Sigmoid colon (tissue), 4 donors: ENCODE results near the gene TOGARAM1.

Experiments
- CTCF ChIP-seq, 4 experiments: fragments of 450-650 bp in 3 of 4; fragments of 200-600 bp in 1 of 4; IDR thresholded peaks; one replicate each; pipeline ENCODE4 v1.5.1; 2016 to 2019; ENCODE audit warnings: antibody characterized with exemption in 4 of 4, mild to moderate bottlenecking in 3 of 4, moderate library complexity in 2 of 4
- EP300 ChIP-seq, 4 donors: sonication (generic); formaldehyde crosslinking; IDR thresholded peaks; one replicate each; pipeline ENCODE4 v1.6.1; 2017; ENCODE audit warnings: antibody characterized with exemption in 4 of 4
- POLR2A ChIP-seq, 2 donors: fragments of 450-650 bp; IDR thresholded peaks; one replicate each; pipeline ENCODE4 v1.6.1; 2016; ENCODE audit warnings: antibody characterized with exemption in 2 of 2, mild to moderate bottlenecking in 2 of 2, moderate library complexity in 2 of 2
- POLR2AphosphoS5 ChIP-seq, 4 donors: sonication (generic); formaldehyde crosslinking; IDR thresholded peaks; one replicate each; pipeline ENCODE4 v1.6.1; 2017; ENCODE audit warnings: antibody characterized with exemption in 4 of 4

GRCh38 chr14:45041641-45042040 lies 79.7 kb downstream of the TOGARAM1 start:
- TF ChIP-seq CTCF (IDR thresholded peaks at IDR 0.05) (no peak), POLR2AphosphoS5 (IDR thresholded peaks at IDR 0.05) (no peak), POLR2A (IDR thresholded peaks at IDR 0.05) (no peak), EP300 (IDR thresholded peaks at IDR 0.05) (no peak)
